MV-4-11 (cell line): ENCODE measurements around the gene CCM2.
"Not testable (repeated sequence)": the region's sequence is repeated elsewhere in the genome, so short reads cannot be mapped to it uniquely, and the experiment has no call there.

ENCODE experiments used
- DNase-seq: peaks from one replicate; lab custom pipeline; 2025; lab: John Stamatoyannopoulos, UW

Gene CCM2

GRCh38 chr7:44981035-44981706 lies 18.8 kb upstream of the CCM2 start:
- DNase-seq: peak; percentile 33

GRCh38 chr7:44982535-44982923 lies 17.5 kb upstream of the CCM2 start:
- no peak for DNase-seq

GRCh38 chr7:44982970-44983369 lies 17.0 kb upstream of the CCM2 start:
- DNase-seq: no peak

GRCh38 chr7:44983742-44984477 lies 16.1 kb upstream of the CCM2 start:
- no peak for DNase-seq

GRCh38 chr7:44984478-44984758 lies 15.6 kb upstream of the CCM2 start:
- DNase-seq: no peak

- DNase-seq: no peak
Measured at GRCh38 chr7:44985033-44985695, 14.8 kb upstream of the CCM2 start.

- DNase-seq: no peak
Measured at GRCh38 chr7:44985900-44986217, 14.1 kb upstream of the CCM2 start.

- DNase-seq: peak; percentile 95
Measured at GRCh38 chr7:44986218-44987053, 13.6 kb upstream of the CCM2 start.

- no peak for DNase-seq
Measured at GRCh38 chr7:44987457-44987856, 12.5 kb upstream of the CCM2 start.

- DNase-seq: no peak
Measured at GRCh38 chr7:44987996-44988395, 12.0 kb upstream of the CCM2 start.

GRCh38 chr7:44988701-44989100 lies 11.3 kb upstream of the CCM2 start:
- no peak for DNase-seq

GRCh38 chr7:44989132-44989531 lies 10.9 kb upstream of the CCM2 start:
- DNase-seq: no peak

GRCh38 chr7:44990109-44991023 lies 9.6 kb upstream of the CCM2 start:
- no peak for DNase-seq

GRCh38 chr7:44992004-44992795 lies 7.8 kb upstream of the CCM2 start:
- not testable (repeated sequence) for DNase-seq

GRCh38 chr7:44994877-44995554 lies 5.0 kb upstream of the CCM2 start:
- no peak for DNase-seq

GRCh38 chr7:44995555-44996493 lies 4.2 kb upstream of the CCM2 start:
- DNase-seq: no peak

- no peak for DNase-seq
Measured at GRCh38 chr7:44998153-44998871, 1.7 kb upstream of the CCM2 start.
